NCI-H1092 (cell line): ENCODE results near the gene ELFN2.

Source experiments
- DNase-seq: peaks from one replicate; lab custom pipeline; 2025; lab: John Stamatoyannopoulos, UW

ELFN2 gene

DNA sequence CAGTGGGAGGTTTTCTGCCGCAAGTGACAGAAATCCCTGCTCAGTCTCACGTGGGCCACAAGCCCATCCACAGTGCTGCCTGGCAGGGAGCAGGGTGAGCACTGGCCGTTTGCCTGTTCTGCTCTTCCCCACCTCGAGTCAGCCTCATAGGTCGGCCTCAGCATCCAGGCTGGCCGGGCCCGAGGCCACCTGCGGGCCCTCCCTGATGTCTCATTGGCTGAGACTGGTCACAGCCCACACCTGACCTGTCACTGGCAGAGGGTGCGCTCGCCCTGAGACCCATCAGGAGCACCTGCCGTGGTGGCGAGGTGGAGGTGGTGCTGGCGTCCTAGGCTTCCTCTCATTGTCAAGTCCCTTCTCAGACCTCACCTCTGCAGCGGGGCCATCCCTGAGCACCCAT is 72.1 kb downstream of the ELFN2 start:
- DNase-seq: no peak

DNA sequence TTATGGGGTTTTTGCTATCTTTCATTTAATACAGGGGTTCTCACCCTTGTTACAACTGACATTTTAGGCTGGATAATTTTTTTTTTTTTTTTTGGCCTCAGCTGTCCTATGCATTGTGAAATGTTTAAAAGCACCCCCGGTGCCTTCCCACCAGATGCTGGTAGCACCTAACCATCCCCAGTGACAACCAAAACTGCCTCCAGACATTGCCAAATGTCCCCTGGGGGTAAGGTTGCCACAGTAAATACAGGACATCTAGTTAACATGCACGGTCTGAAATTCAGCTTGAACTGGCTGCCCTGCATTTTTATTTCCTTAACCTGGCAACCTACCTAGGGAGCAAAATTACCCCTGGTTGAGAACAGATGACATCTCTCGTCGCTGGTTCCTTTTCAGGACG is 72.6 kb downstream of the ELFN2 start:
- no peak for DNase-seq

DNA sequence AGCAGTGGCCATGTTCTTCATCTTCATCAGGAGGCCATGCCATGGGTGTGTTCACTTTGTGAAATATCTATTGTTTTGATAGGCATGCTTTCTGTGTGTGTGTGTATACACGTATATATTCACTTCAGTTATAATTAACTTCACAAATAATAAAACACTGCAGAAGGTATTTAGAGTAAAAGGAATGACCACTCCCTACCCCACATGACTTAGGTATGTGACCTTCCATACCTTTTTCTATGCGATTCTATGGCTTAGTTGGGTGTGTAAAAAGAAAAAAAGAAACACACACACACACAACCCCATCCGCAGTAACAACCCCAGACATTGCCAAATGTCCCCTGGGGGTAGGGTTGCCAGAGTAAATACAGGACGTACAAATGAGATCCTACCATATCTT is 73.0 kb downstream of the ELFN2 start:
- no peak for DNase-seq

DNA sequence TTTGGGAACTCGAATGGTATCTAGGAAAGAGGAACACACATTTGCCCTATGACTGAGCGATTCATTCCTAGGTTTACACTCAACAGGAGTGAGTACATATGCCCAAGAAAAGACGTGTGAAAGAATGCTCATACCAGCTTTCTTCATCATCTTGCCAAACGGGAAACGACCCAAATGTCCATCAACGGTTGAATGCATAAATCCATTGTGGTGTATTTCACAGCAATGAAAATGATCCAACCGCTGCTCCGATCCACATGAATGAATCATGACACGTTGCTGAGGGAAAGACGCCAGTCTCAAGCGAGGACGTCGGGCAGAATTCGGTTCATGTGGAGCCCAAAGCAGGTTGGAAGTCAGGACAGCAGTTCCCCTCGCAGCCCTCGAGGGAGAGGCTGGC is 73.4 kb downstream of the ELFN2 start:
- no peak for DNase-seq

DNA sequence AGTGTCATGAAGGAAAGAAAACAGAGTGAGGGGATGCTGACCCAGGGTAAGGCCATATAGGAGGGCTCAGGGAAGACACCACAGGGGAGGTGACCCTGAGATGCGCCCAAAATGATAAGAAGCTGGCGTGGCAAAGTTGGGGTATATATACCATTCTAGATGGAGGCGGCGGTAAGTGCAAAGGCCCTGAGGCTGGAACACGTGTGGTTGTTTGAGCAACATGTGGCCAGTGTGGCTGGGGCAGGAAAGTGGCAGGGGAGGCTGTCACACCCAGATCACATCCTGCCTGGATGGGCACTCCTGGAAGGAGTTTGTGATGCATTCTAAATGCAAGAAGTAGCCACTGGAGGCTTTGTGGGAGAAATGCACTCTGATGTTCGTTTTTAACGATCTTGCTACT is 74.8 kb downstream of the ELFN2 start:
- no peak for DNase-seq

DNA sequence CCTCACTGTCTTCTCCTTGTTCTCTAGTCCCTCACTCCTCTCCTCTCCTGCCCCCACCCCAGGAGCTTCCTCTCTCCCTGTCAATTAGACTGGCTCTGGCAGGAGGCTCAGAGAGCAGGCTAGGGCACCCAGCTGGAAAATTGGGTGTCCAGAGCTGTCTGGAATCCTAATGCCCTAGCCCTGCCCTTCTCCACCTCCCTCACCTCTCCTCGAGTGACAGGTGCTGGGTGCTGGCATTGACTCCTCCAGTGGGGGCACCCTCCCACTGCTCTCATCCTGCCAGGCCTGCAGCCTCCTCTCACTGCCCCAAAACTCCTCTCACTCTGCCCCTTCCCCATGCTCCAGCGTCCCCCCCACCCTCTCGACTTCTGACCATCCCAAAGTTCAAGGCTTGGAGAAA is 76.0 kb downstream of the ELFN2 start:
- no peak for DNase-seq

DNA sequence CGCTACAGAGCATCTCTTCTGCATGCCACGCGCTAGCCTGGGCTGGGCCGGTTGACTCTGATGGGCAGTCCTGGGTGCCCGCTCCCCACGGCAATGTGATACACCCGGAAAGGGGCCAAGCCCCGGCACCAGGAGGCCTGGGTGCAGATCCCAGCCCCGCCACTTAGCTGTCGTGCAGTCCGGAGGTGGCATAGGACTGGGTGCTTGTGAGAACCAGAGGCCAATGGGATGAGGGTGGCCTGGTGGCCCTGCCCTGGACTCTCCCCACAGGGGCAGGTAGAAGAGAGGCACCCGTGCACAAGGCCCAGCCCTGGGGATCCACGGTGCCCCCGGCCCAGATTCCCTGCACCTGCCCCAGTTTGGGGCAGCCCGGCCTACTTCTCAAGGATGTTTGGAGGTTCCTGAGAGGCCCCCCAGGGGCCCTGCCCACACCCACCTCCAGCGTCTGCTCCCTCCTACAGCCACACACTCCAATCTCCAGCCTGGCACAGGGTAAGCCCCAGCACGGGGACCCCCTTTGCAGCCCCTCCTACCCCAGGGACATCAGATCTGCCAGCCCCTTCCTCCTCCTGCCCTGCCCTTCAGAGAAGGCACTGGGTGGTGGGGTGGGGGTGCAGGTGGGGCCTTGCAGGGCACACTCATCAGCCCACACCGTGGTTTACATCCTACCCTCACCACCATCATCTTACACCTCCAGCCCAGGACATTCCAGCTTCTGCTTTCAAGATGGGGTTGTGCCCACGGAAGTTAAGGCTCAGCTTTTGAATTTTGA is 78.0 kb downstream of the ELFN2 start:
- no peak for DNase-seq

DNA sequence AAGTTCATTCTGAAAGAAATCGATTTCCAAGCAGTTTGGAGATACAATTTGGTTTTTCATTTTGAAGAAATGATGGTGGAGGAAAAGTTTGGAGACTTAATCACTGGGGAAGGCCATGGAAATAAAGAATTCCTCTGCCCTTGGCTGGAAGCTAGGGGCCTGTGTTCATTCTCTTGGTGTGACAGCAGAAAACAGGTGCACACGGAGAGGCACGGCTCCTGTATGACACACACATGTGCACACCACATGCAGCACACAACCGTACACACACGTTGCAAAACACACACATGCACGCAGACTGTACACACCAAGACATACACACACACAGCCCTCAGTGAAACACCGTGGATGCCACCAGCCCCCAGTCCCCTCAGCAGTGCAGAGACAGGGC is 80.8 kb downstream of the ELFN2 start:
- no peak for DNase-seq

DNA sequence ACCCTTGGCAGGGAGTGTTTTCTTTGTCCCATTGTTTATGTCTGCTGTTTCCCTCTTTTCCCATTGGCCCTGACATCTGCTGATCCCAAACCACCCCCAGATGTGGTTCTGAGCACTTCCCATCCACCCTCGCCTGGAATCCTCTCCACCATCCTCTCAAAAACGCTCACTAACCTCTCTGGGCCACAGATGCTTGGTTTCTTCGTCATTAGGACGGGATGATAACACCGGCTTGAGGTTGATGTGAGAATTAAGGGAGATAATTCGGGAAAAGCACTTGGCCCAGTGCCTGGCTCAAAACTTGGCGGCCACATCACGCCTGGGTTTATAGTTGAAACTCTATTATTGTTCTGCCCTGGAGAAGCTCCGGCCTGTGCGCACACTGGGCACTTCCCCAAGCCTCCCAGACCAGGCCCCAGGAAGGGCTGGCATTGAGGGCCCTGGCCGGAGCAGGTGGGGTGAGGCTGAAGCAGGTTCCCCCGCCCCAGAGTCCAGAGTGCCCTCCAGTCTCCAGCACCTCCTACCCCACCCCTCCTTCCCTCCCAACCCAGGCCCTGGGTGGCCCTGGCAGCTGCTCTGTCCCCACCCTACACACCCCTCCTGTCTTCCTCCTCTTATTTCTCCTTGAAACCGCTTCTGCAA is 81.3 kb downstream of the ELFN2 start:
- no peak for DNase-seq

DNA sequence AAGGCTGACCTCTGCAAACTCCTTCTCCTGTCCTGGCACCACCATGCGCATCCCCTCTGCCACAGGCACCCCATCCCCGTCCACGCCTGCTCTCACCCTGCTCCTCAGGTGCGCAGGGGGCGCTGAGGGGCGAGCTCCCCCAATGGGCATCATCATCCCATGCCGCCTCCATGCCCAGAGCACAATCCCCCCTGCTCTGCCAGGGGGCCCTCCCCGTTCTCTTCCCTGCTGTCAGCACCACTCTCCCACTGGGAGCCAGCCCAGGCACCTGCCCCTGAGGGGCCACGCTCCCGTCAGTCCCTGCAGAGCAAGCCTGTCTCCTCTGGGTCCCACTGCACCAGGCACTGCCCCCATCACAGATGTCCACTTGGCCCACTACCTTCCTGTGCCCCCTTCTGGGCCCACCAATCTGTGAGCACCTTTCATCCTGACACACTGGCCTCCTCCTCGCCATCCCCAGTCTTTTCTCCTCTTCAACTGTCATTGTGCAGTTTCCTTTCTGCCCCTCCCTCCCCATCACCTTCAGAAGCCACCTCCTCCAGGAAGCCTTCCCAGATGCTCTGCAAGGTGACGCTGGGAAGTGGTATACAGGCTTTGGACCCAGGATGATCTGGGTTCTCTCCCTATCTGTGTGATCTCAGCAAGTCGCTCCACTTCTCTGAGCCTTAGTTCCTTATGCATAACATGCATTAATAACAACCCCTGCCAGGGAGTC is 82.4 kb downstream of the ELFN2 start:
- DNase-seq: no peak

DNA sequence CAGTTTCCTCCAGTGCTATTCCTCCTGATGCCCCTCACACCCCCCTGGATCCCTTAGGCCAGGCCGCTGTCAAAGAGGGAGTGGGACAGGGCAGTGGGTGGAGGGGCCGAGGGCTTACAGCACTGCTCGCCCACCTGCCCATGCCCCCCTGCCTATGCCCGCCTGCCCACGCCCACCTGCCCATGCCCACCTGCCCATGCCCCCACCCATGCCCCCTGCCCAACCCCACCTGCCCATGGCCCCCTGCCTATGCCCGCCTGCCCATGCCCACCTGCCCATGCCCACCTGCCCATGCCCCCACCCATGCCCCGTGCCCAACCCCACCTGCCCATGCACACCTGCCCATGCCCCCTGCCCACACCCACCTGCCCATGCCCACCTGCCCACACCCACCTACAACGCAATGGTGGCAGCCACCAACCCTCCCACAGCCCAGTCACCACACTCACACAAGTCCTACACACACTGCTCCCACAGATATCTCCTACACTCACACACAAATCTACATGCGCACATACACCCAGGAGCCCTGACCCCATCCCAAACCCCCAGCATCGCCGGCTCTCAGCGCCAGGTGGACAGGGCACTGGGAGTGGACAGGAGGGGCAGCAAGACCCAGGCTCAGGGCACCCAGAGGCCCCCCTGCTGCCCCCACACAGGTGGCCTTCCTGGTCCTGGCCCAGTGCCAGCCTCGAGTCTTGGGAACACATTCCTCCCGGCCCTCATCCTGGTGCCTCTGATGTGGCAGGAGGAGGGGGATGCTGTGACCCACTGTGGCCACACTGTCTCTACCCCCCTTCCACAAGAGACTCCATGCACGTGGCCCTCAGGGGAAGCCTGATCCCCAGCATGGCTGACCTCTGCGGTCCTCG is 83.2 kb downstream of the ELFN2 start:
- no peak for DNase-seq

DNA sequence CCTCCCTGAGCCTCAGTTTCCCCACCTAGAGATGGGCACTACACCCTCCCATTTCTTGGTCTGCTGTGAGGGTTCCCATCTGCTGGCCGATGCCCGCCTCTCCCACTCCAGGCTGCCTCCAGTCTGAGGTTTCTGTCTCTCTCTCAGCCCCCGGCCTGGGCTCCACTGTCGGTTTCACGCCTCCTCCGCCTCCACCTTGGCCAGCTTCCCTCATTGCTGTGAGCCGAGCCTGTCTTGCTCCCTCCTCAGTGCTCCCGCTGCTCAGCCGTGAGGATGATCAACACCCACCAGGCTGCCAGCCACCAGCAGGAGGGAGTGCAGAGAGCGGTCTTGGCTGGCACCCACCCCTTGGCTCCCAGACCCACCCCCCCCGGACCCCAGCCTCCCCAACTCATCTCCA is 83.9 kb downstream of the ELFN2 start:
- DNase-seq: no peak

DNA sequence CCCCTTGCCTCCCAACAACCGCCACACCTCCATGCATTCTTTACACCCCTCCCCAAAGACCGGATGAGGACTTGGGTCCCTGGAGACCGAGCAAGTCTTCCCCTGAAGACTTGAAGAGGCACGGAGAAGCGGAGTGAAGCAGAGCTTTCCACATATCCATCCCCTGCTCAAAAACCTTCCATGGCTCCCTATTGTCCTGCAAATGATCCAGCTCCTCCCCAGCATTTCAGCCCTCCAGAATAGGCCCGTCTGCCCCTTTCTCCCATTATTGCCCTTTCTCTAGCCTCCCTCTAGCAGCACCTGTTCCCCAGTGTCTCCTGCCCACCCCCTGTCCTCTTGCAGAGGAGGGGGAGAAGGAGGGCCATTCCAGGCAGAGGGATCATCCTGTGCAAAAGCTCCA is 85.2 kb downstream of the ELFN2 start:
- no peak for DNase-seq

DNA sequence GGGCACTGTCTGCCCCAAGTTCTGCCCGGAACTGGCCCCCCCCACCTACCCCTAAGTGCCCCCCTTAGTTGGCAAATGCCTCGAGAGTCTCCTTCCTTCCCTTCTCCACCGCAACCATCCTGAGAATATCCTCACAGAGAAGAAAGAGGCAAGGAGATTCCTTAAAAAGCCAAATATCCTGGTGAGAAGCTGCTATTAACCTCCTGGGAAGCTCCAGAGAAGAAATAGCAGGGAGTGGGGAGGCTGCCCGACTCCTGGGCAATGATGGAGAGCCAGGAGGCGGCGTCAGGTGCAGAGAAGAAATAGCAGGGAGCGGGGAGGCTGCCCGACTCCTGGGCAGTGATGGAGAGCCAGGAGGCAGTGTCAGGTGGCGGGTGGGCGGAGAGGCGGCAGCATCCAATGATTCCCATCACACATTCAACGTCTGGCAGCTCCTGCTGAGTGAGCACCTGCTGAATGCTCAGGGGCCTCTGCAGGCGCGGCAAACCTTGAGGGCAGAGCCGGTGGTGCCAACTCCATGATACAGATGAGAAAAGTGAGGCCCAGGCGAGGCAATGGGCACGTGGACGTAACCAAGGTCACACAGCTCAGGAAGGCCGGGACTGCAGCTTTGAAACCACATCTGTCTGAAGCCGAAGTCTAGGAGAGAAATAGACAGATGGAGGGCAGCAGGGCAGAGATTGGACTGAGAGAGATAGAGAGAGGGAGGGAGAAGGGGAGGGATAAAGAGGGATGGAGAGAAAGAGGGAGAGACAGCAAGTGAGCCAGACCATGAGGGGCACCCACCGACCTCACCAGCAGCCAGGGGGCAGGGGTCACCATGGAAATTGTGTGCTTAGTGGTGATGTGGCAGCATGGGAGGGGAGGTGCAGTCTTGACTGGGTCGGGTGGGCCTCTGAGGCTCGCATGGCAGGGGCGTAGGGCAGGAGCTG is 86.7 kb downstream of the ELFN2 start:
- DNase-seq: no peak

DNA sequence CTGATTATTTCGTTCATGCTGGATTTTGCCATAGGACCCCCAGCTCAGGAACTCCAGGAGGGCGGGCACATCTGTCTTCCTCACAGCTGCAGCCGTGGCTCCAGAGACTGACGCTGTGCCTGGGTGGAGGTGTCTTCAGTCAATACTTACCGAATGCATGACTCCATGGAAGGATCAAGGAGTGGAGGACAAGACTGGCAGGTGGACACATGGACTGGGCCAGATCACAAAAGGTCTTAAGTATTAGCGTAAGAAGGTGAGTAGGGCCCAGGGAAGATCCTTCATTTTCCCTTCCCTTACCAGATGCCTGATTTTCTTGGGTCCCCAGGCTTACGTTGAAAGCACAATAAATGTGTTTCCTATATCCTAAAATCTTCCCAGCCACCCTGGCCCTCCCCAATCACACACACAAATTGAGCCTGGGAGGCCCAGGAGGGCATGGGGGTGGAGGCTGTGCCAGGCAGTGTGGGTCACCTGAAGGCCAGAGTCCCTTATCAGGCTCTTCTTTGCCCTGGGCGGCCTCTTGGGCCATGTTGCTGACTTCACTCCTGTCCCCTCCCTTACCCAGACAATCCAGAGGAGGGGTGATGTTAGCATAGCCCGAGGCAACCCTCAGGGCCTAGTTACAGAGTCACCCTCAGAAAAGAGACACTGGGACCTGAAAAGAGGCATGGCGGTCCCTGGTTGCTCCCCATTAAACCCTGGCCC is 88.6 kb downstream of the ELFN2 start:
- no peak for DNase-seq

DNA sequence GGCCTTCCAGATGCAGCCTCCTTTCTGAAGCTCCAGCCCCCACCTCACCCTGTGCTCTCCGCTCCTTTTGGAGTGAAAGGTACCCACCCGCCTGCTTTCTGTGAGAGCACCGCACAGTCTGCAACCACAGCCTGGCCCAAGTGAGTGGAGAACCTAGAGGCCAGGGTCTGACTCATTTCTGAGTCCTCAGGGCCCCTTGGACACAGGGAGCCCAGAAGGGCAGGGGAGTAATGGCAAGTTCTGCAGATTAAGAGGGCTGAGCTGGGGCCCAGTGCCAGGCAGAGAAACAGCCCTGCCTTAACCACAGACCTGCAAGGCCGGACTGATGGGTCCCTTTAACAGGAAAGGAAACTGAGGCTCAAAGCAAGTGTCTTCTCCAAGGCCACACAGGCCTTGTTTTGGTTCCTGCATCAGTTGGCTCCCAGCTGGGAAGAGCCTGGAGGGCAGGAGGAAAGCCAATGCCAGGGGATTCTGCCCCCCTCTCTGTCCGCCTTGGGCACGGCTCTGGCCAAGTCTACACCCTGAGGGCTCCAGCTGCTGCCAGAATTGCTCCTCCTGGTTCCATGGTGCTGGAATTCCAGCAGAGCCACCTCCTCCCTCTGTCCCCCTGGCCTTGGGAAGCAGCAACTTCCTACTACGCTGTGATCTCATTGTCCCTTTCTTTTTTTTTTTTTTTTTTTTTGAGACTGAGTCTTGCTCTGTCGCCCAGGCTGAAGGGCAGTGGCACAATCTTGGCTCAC is 89.9 kb downstream of the ELFN2 start:
- no peak for DNase-seq

DNA sequence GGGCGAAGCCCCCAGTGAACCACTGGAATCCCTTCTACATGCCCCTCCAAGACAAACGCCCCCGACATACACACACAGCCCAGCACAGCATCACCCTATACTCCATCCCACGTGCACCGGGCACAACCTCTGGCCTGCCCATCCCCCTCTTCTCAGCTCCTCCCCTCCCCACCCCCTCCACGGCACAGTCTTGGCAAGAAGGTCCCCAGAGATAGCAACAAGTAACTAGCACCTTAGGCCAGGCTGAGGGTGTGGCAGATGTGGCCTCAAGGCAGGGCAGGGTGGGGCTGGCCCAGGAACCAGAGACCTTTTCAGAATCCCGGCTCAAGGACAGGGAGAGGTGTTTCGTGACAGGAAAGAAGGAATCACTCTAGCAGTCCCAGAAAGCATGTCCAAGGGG is 90.7 kb downstream of the ELFN2 start:
- DNase-seq: no peak

DNA sequence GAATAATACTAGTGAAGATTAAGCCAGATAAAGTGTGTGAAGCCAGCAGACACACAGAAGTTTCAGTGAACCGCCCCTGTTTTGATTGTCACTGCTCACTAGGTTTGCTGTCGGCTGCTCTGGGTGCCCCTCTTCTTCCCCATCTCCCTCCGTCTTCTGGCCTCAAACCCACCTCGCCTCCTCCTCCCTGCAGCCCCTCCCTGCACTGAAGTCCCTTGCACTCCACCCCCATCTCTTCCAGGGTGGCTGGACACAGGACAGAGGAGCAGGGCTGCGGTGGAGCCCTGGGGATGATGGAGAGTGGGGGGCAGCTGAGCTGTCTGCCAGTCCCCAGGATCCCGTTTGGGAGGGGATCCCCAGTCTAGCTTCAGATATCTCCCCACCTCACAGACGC is 91.5 kb downstream of the ELFN2 start:
- no peak for DNase-seq

DNA sequence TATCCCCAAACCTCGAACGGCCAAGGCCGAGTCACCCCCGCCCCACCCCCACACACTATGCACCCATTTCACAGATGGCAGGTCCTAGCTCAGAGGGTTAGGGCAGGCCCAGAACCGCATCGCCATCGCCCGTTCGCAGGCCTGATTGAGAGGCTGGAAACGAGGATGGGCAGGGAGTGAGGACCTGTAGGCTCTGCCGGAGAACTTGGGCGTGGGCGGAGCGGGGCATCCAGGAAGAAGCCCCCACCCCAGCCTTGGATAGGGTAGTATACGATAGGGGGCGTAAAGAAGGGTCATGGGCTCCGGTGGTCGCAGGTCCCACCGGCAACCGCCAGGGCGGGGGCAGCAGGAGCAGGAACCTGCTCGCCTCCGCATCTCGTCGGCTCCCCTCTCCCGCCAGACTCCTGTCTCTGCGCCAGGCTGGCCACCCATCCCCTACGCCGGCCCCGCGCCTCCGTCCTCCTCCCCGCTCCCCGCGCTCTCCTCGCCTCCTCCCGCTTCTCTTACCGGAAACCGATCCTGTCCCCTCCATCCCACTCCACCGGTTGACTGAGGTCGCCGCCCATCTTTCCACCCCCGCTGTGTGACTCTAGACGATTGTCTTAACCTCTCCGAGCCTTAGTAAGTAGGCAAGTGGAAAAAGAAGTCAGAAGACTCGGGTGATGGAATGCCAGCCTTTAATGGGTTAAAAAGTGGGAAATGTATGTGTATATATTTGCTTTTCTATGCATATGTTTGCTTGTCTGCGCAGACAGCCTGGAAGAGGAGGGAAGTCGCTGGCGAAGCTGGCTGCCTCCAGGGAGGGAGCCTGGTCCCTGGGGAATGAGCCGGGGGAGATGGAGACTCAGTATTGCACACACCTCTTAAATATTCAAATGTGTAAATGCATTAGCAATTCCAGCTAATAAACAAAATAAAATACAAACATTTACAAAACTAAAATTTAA is 92.1 kb downstream of the ELFN2 start:
- no peak for DNase-seq
